ENCODE data around the gene TAX1BP1. TPM values are rescaled to one million over a fixed set of nuclear protein-coding genes. Genes with fewer than 3 reads are reported as not detected.

The TAX1BP1 gene
- polyA plus RNA-seq, 1 donor (not counting 4 experiments of a cell fraction or from before 2014, with no cell fraction given) = 102 TPM

- H3K9ac ChIP-seq (ENCODE audit: control insufficient read depth, extremely low read depth, insufficient read depth, low read length) = no peak overlapping the region
- TF ChIP-seq EZH2 (IDR thresholded peaks at IDR 0.05; ENCODE audit: low read length) = no peak
- dilution Hi-C loops (cut with MboI; ENCODE audit: extremely low pct_ligation_motif_present, low sequenced_read_pairs) = no loop called here
- H3K79me2 ChIP-seq (ENCODE audit: control insufficient read depth, insufficient read depth, low read length) = no peaks in the 10 kb centered on the region
- H3K9me3 ChIP-seq (ENCODE audit: control insufficient read depth, low read depth, low read length) = no peaks in the 10 kb centered on the region
- H2AFZ ChIP-seq (ENCODE audit: control insufficient read depth, low read length) = no peak overlapping the region
- FAIRE-seq (no peak), DNase-seq (ENCODE audit: low read depth, low spot score) (no peak)
- no peaks in the 10 kb centered on the region for H4K20me1 ChIP-seq (ENCODE audit: control insufficient read depth, extremely low read depth, insufficient read depth, low read length)
- no peaks in the 10 kb centered on the region for H3K9me1 ChIP-seq (ENCODE audit: control insufficient read depth, extremely low read depth, insufficient read depth, low read length)
- H3K27ac ChIP-seq (ENCODE audit: control insufficient read depth, insufficient read depth, low read length) = no peak overlapping the region
- H3K4me3 ChIP-seq (ENCODE audit: control insufficient read depth in 2 of 3, extremely low read depth in 1 of 3, insufficient read depth in 2 of 3, low read depth in 1 of 3, low read length in 3 of 3) = no peak overlapping the region
- no peaks in the 10 kb centered on the region for H3K4me1 ChIP-seq (ENCODE audit: control insufficient read depth, extremely low read depth, insufficient read depth, low read length)
- no peak overlapping the region for H3K4me2 ChIP-seq (ENCODE audit: control insufficient read depth, extremely low read depth, insufficient read depth, low read depth, low read length)
- no peaks in the 10 kb centered on the region for H3K27me3 ChIP-seq (ENCODE audit: control insufficient read depth, extremely low read depth, insufficient read depth, low read length)
- H3K36me3 ChIP-seq (ENCODE audit: control insufficient read depth in 2 of 2, extremely low read depth in 1 of 2, insufficient read depth in 2 of 2, low read length in 2 of 2) = peaks cover 0 to 2% of the 10 kb centered on the region in 2 experiments
Observed at GRCh38 chr7:27825891-27826290, 85.9 kb downstream of the TAX1BP1 start.

- Histone ChIP-seq H3K36me3 (ENCODE audit: control insufficient read depth in 2 of 2, extremely low read depth in 1 of 2, insufficient read depth in 2 of 2, low read length in 2 of 2) (peaks cover 0 to 2% of the 10 kb centered on the region in 2 experiments), H3K4me3 (ENCODE audit: control insufficient read depth in 2 of 3, extremely low read depth in 1 of 3, insufficient read depth in 2 of 3, low read depth in 1 of 3, low read length in 3 of 3) (no peak overlapping the region), H3K27ac (ENCODE audit: control insufficient read depth, insufficient read depth, low read length) (no peak overlapping the region), H4K20me1 (ENCODE audit: control insufficient read depth, extremely low read depth, insufficient read depth, low read length) (no peaks in the 10 kb centered on the region), H3K9me3 (ENCODE audit: control insufficient read depth, low read depth, low read length) (no peaks in the 10 kb centered on the region), H3K27me3 (ENCODE audit: control insufficient read depth, extremely low read depth, insufficient read depth, low read length) (no peaks in the 10 kb centered on the region), H3K4me2 (ENCODE audit: control insufficient read depth, extremely low read depth, insufficient read depth, low read depth, low read length) (no peak overlapping the region), H3K9ac (ENCODE audit: control insufficient read depth, extremely low read depth, insufficient read depth, low read length) (no peak overlapping the region), H3K4me1 (ENCODE audit: control insufficient read depth, extremely low read depth, insufficient read depth, low read length) (no peaks in the 10 kb centered on the region), H3K79me2 (ENCODE audit: control insufficient read depth, insufficient read depth, low read length) (no peaks in the 10 kb centered on the region), H3K9me1 (ENCODE audit: control insufficient read depth, extremely low read depth, insufficient read depth, low read length) (no peaks in the 10 kb centered on the region), H2AFZ (ENCODE audit: control insufficient read depth, low read length) (no peak overlapping the region)
- FAIRE-seq = no peak
- DNase-seq (ENCODE audit: low read depth, low spot score) = no peak
- no peak for TF ChIP-seq EZH2 (IDR thresholded peaks at IDR 0.05; ENCODE audit: low read length)
- dilution Hi-C loops (cut with MboI; ENCODE audit: extremely low pct_ligation_motif_present, low sequenced_read_pairs) = no loop called here
Observed at GRCh38 chr7:27826357-27826756, 86.4 kb downstream of the TAX1BP1 start.

DNA sequence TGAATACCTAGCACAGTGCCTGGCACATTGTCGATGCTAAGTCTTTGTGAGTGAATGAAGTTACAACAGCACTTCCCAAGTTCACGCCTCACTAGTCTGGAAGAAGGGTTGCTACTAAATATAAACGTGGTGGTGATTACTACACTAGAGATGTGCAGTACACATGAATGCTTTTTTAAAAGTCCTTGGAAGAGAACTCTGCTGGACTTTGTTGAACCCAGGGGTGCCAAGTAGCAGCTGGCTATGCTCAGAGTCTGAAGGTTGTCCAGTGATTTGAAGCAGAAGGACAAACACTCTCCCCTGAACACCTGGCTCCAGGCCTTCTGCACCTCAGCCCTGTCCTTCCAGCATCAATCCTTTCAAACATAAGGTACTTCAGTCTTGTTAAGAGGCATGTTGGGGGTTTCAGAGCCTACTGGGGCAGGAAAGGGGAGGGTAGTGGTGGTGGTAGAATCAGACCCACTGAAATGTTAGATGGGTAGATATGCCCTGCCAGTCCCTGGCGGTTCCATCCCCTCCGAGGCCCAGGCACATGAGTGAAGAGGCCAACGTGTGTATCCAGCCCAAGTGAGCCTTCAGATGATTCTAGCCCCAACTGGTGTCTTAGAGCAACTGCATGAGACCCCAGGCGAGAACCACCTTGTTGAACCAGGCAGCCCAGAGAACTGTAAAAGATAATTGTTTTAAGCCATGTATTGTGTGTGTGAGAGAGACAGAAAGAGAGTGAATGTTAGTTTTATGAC, 94.4 kb downstream of the TAX1BP1 start:
- no peak for DNase-seq (ENCODE audit: low read depth, low spot score)
- Histone ChIP-seq H3K27me3 (ENCODE audit: control insufficient read depth, extremely low read depth, insufficient read depth, low read length) (no peaks in the 10 kb centered on the region), H3K9me3 (ENCODE audit: control insufficient read depth, low read depth, low read length) (no peaks in the 10 kb centered on the region), H2AFZ (ENCODE audit: control insufficient read depth, low read length) (no peak overlapping the region), H3K79me2 (ENCODE audit: control insufficient read depth, insufficient read depth, low read length) (no peaks in the 10 kb centered on the region), H3K4me1 (ENCODE audit: control insufficient read depth, extremely low read depth, insufficient read depth, low read length) (no peaks in the 10 kb centered on the region), H3K27ac (ENCODE audit: control insufficient read depth, insufficient read depth, low read length) (no peak overlapping the region), H3K9ac (ENCODE audit: control insufficient read depth, extremely low read depth, insufficient read depth, low read length) (no peak overlapping the region), H3K4me3 (ENCODE audit: control insufficient read depth in 2 of 3, extremely low read depth in 1 of 3, insufficient read depth in 2 of 3, low read depth in 1 of 3, low read length in 3 of 3) (no peak overlapping the region), H3K4me2 (ENCODE audit: control insufficient read depth, extremely low read depth, insufficient read depth, low read depth, low read length) (no peak overlapping the region), H4K20me1 (ENCODE audit: control insufficient read depth, extremely low read depth, insufficient read depth, low read length) (no peaks in the 10 kb centered on the region), H3K36me3 (ENCODE audit: control insufficient read depth in 2 of 2, extremely low read depth in 1 of 2, insufficient read depth in 2 of 2, low read length in 2 of 2) (peaks cover 0 to 2% of the 10 kb centered on the region in 2 experiments), H3K9me1 (ENCODE audit: control insufficient read depth, extremely low read depth, insufficient read depth, low read length) (no peaks in the 10 kb centered on the region)
- TF ChIP-seq, protein P1, sequence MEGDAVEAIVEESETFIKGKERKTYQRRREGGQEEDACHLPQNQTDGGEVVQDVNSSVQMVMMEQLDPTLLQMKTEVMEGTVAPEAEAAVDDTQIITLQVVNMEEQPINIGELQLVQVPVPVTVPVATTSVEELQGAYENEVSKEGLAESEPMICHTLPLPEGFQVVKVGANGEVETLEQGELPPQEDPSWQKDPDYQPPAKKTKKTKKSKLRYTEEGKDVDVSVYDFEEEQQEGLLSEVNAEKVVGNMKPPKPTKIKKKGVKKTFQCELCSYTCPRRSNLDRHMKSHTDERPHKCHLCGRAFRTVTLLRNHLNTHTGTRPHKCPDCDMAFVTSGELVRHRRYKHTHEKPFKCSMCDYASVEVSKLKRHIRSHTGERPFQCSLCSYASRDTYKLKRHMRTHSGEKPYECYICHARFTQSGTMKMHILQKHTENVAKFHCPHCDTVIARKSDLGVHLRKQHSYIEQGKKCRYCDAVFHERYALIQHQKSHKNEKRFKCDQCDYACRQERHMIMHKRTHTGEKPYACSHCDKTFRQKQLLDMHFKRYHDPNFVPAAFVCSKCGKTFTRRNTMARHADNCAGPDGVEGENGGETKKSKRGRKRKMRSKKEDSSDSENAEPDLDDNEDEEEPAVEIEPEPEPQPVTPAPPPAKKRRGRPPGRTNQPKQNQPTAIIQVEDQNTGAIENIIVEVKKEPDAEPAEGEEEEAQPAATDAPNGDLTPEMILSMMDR (optimal IDR thresholded peaks at IDR 0.05 in 1 of 3, IDR thresholded peaks at IDR 0.05 in 1 of 3, conservative IDR thresholded peaks at IDR 0.05 in 1 of 3; ENCODE audit: extremely low read depth in 1 of 3, insufficient read depth in 2 of 3, low read length in 3 of 3) = no peak
- TF ChIP-seq EZH2 (IDR thresholded peaks at IDR 0.05; ENCODE audit: low read length) = no peak
- FAIRE-seq = no peak
- dilution Hi-C loops (cut with MboI; ENCODE audit: extremely low pct_ligation_motif_present, low sequenced_read_pairs) = no loop called here
